ENCODE measurements around the gene RASEF. TPM values are rescaled to one million over a fixed set of nuclear protein-coding genes. Genes with fewer than 3 reads are reported as not detected.
A peak's percentile ranks its signal among the peaks of the same experiment; 100 is the strongest.
"Not testable (repeated sequence)": the region's sequence is repeated elsewhere in the genome, so short reads cannot be mapped to it uniquely, and the experiment has no call there.

The RASEF gene
- total RNA-seq, 1 donor from 2014 or later: 33.7 TPM

DNA sequence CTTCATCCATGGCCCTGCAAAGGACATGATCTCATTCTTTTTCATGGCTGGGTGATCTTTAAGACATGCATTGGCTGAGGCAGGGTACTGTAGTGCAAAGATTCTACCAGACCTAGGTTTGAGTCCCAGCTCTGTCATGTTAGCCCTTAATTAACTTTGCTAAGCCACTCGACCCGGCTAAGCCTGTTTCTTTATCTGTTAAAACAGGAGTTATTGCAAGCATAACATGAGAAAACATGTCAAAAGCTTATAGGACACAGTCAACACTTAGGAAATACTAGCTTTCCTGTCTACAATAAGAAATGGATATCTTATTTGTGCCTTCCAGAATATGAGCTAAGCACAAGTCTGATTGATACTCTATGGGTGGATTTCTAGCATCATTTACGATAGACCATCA is 92.6 kb downstream of the RASEF start:
- peak; percentile 48 for DNase-seq (ENCODE audit: low spot score)

DNA sequence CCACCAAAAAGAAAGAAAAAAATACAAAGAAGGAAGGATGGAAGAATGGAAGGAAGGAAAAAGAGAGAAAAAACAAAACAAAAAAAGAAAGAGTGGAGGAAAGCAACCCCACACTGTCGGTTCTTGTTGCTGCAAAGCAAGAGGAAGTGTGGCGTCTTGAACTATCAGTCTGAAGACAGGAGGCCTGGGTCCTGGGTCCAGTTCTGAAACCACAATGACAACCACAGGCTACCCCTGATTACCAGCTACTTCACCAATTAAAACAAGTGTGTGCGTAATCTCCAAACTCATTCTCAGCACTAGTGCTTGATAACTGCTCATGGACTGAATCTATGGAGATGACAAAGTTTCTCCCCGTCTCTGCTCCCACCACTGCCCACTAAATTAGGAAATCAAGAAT is 93.7 kb downstream of the RASEF start:
- DNase-seq (ENCODE audit: low spot score): no peak

- DNase-seq (ENCODE audit: low spot score): no peak
Measured at GRCh38 chr9:82968816-82969215, 94.1 kb downstream of the RASEF start.

GRCh38 chr9:82968388-82968787 is 94.6 kb downstream of the RASEF start:
- DNase-seq (ENCODE audit: low spot score): no peak

- DNase-seq (ENCODE audit: low spot score): peak; percentile 82
Measured at GRCh38 chr9:82961504-82962125, 101.3 kb downstream of the RASEF start.

- no peak for DNase-seq (ENCODE audit: low spot score)
Measured at GRCh38 chr9:82957529-82958379, 105.2 kb downstream of the RASEF start.

DNA sequence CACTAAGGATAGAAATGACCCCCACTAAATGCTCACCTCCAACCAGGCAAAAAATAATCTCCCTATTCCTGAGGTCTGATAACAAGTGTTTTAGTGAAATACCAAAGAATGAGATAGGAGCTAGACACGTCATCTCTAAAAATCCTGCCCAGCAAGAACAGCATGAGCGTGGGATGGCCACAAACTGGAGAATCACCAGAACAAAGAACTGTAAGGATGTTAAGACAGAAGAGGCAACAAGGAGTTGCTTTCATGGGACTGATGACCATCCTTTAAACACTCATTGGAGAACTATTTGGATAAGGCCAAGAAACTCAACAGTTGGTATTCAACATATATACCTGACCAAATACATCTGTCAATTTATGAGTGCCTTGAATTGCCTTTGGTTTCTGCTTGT is 113.7 kb downstream of the RASEF start:
- no peak for DNase-seq (ENCODE audit: low spot score)

DNA sequence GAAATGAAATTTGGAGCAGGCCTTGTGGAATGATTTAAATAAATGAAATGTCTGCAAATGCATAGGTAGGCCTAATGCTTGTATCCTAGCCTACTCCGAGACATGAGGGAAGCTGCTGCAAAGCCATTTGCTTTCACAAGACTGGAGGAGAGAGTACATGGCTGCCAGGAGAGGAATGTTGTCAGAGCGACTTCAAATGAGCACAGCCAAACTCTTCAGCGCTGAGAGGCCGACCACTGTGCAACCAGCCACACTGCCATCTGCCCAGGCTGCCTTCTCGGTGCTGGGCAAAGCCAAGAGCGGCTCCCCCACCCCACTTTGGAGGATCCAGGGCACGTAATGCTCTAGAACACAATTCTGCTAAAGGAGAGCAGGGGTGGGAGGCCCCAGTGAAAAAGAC is 122.6 kb downstream of the RASEF start:
- DNase-seq (ENCODE audit: low spot score): no peak

GRCh38 chr9:82939451-82939850 is 123.5 kb downstream of the RASEF start:
- DNase-seq (ENCODE audit: low spot score): peak; percentile 49

DNA sequence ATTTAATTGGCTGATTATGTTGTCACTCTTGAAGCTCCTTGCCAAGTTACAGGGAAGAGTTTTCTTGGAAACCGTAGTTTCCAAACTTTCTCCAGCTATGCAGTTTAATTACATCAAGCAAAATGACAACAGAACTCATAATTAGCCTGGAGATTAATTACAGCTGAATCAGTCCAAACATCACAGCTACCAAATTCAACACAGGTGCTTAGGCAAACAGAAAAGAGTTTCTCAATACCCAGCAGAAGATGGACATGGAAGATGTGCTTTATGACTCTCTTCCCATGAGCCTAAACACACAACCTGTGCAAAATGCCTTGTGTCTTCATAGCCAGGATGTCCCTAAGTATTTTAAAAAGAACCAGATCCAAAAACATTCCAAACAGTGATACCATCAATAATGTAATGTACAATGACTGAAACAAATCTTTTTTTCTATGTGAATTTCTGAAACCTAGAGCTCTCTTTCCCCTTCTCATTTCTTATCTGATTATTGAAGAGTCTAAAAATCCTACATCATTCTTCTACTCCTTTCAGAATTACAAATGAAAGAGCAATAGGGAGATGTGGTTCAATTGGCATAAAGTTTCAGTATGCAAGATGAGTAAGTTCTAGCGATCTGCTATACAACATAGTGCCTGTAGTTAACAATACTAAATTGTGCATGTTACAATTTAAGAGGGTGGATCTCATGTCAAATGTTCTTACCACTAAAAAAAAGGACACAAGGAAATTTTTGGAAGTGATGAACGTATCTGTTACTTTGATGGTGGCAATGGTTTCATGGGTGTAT is 124.3 kb downstream of the RASEF start:
- DNase-seq (ENCODE audit: low spot score): no peak

DNA sequence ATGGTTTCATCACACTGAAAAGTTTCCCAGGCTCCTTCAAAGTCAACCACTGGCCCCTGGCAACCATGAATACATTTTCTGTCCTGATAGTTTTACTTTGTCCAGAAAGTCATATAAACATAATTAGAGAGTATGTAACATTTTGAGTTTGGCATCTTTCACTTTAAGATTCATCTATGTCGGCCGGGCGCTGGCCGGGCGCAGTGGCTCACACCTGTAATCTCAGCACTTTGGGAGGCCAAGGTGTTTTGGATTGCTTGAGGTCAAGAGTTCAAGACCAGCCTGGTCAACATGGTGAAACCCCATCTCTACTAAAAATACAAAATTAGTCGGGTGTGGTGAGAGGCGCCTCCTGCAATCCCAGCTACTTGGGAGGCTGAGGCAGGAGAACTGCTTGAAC is 126.4 kb downstream of the RASEF start:
- DNase-seq (ENCODE audit: low spot score): not testable (repeated sequence)

- no peak for DNase-seq (ENCODE audit: low spot score)
Measured at GRCh38 chr9:82934949-82935348, 128.0 kb downstream of the RASEF start.

DNA sequence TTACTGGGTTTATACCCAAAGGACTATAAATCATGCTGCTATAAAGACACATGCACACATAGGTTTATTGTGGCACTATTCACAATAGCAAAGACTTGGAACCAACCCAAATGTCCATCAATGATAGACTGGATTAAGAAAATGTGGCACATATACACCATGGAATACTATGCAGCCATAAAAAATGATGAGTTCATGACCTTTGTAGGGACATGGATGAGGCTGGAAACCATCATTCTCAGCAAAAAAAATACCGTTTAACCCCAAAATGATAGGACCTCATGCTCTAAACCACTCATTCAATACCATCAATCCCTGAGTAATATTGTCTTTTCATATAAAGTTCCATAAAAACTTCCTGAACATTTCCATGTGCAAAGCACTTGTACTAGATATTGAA is 128.9 kb downstream of the RASEF start:
- not testable (repeated sequence) for DNase-seq (ENCODE audit: low spot score)

DNA sequence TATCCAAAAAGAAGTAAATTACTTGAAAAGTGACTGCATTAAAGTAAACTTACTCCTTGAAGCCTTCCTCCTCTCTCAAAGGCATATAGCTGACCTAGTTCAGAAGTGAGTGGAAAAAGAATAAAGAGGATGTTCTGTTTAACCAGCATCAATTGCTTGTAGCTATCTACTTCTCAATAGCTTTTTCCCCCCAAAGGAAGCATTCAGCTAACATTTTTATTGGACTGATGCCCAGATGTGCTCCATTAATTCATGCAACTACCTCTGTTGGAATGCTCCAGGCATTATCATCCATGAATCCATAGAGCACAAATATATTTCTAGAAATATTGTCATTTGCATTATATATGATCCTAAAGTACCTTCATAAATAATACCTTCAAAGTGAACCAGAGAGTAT is 132.8 kb downstream of the RASEF start:
- no peak for DNase-seq (ENCODE audit: low spot score)
